NK-92 (cell line): ENCODE results near the gene ERG.

Experiments
- DNase-seq: peaks from one replicate; lab custom pipeline; 2025; ENCODE audit not compliant: unreplicated experiment; lab: John Stamatoyannopoulos, UW

The ERG gene

GRCh38 chr21:38361324-38361723 is 137.0 kb downstream of the ERG start:
- DNase-seq: no peak

- DNase-seq: no peak
Measured at GRCh38 chr21:38359835-38360234, 138.4 kb downstream of the ERG start.

GRCh38 chr21:38359090-38359489 is 139.2 kb downstream of the ERG start:
- no peak for DNase-seq

- DNase-seq: no peak
Measured at GRCh38 chr21:38358666-38359065, 139.6 kb downstream of the ERG start.

GRCh38 chr21:38358098-38358497 is 140.2 kb downstream of the ERG start:
- DNase-seq: no peak

GRCh38 chr21:38356883-38357625 is 141.2 kb downstream of the ERG start:
- no peak for DNase-seq

GRCh38 chr21:38355992-38356781 is 142.1 kb downstream of the ERG start:
- DNase-seq: no peak

GRCh38 chr21:38355353-38355752 is 142.9 kb downstream of the ERG start:
- no peak for DNase-seq

GRCh38 chr21:38354746-38355145 is 143.5 kb downstream of the ERG start:
- DNase-seq: no peak

GRCh38 chr21:38354231-38354630 is 144.0 kb downstream of the ERG start:
- DNase-seq: no peak

- no peak for DNase-seq
Measured at GRCh38 chr21:38352536-38353219, 145.6 kb downstream of the ERG start.

GRCh38 chr21:38351961-38352521 is 146.2 kb downstream of the ERG start:
- no peak for DNase-seq

GRCh38 chr21:38351176-38351959 is 146.9 kb downstream of the ERG start:
- DNase-seq: no peak

GRCh38 chr21:38350684-38351083 is 147.6 kb downstream of the ERG start:
- no peak for DNase-seq

- no peak for DNase-seq
Measured at GRCh38 chr21:38349977-38350376, 148.3 kb downstream of the ERG start.

- no peak for DNase-seq
Measured at GRCh38 chr21:38349111-38349746, 149.0 kb downstream of the ERG start.

- no peak for DNase-seq
Measured at GRCh38 chr21:38346286-38346685, 152.0 kb downstream of the ERG start.

- no peak for DNase-seq
Measured at GRCh38 chr21:38343691-38344090, 154.6 kb downstream of the ERG start.

GRCh38 chr21:38342739-38343138 is 155.5 kb downstream of the ERG start:
- no peak for DNase-seq

GRCh38 chr21:38341546-38342012 is 156.7 kb downstream of the ERG start:
- no peak for DNase-seq
